GM12878 (cell line): ENCODE measurements around the gene ATP5F1D. TPM values are rescaled to one million over a fixed set of nuclear protein-coding genes. Genes with fewer than 3 reads are reported as not detected.
A peak's percentile ranks its signal among the peaks of the same experiment; 100 is the strongest.

Source experiments
- CHD1 ChIP-seq: IDR thresholded peaks from 2 replicates; pipeline ENCODE4 v1.6.1; 2012; ENCODE audit warnings: low read depth, low read length, improper control_type of control experiment
- EGR1 ChIP-seq, 2 experiments: IDR thresholded peaks; 1 replicate in 1 of 2; 2 replicates in 1 of 2; pipeline ENCODE4 v1.6.1; 2011 to 2012; ENCODE audit warnings: low read depth in 2 of 2, low read length in 2 of 2, borderline replicate concordance in 1 of 2, mild to moderate bottlenecking in 1 of 2, moderate library complexity in 1 of 2
- HCFC1 ChIP-seq: fragments of 150-350 bp; IDR thresholded peaks from 2 replicates; pipeline ENCODE4 v1.6.1; 2014; ENCODE audit warnings: low read length
- MYC ChIP-seq: IDR thresholded peaks from 2 replicates; pipeline ENCODE4 v1.6.1; 2011; ENCODE audit warnings: mild to moderate bottlenecking, low read length, moderate library complexity, inconsistent platforms; ENCODE audit not compliant: insufficient read depth, insufficient replicate concordance, insufficient read length, severe bottlenecking
- NR2C2 ChIP-seq: IDR thresholded peaks from 2 replicates; pipeline ENCODE4 v1.6.1; 2011; ENCODE audit warnings: borderline replicate concordance, low read depth; ENCODE audit not compliant: control insufficient read depth, insufficient read length
- POLR2A ChIP-seq: IDR thresholded peaks from 2 replicates; pipeline ENCODE4 v1.6.1; 2011; ENCODE audit warnings: low read depth, mild to moderate bottlenecking, low read length
- POLR2AphosphoS2 ChIP-seq: IDR thresholded peaks from 2 replicates; pipeline ENCODE4 v1.6.1; 2011; ENCODE audit warnings: low read depth, mild to moderate bottlenecking, low read length, improper control_type of control experiment, moderate library complexity
- SUPT20H ChIP-seq: IDR thresholded peaks from 2 replicates; pipeline ENCODE4 v1.6.1; 2011; ENCODE audit warnings: low read depth, mild to moderate bottlenecking, low read length, moderate library complexity, borderline replicate concordance; ENCODE audit not compliant: control insufficient read depth
- ZSCAN29 ChIP-seq: fragments of 450-650 bp; IDR thresholded peaks from 2 replicates; pipeline ENCODE4 v1.6.1; 2017; ENCODE audit warnings: mild to moderate bottlenecking, moderate library complexity
- polyA plus RNA-seq, 11 experiments: library from polyadenylated mRNA; depleted of rRNA in 4 of 11; unstranded in 6 of 11; stranded (reverse) in 5 of 11; fragments of >200 nt; fragmentation: Nextera tagmentation in 4 of 11; fragmentation: Illumina TruSeq in 1 of 11; extraction: Ambion mirVana in 4 of 11; extraction: Trizol in 1 of 11; gene quantifications; 1 replicate in 1 of 11; 2 replicates in 10 of 11; pipeline versions ENCODE4 v1.2.1 to v1.2.3, GENCODE V29; 2011 to 2016; ENCODE audit warnings: inconsistent platforms in 2 of 11, missing spikeins in 2 of 11, low read depth in 1 of 11
- total RNA-seq, 4 experiments: library from RNA; depleted of rRNA in 3 of 4; stranded (reverse); fragments of >200 nt in 3 of 4; fragmentation: Illumina TruSeq in 1 of 4; extraction: Trizol in 1 of 4; gene quantifications; 2 replicates each; pipeline versions ENCODE4 v1.2.1 to v1.2.3, GENCODE V29; 2013 to 2021
- TF ChIP-seq, protein P1 (sequence below): fragments of 450-650 bp; conservative IDR thresholded peaks from 2 replicates; pipeline ENCODE4 v1.6.1; 2017; ENCODE audit warnings: mild to moderate bottlenecking, moderate library complexity
- TF ChIP-seq, protein P2 (sequence below): fragments of 450-650 bp; IDR thresholded peaks from 2 replicates; pipeline ENCODE4 v1.6.1; 2017; ENCODE audit warnings: antibody characterized with exemption, mild to moderate bottlenecking, moderate library complexity
- TF ChIP-seq, protein P3 (sequence below): fragments of 450-650 bp; IDR thresholded peaks from 2 replicates; pipeline ENCODE4 v1.6.1; 2017; ENCODE audit warnings: mild to moderate bottlenecking, moderate library complexity
- TF ChIP-seq, protein P4 (sequence below): IDR thresholded peaks from 2 replicates; pipeline ENCODE4 v1.6.1; 2011; ENCODE audit warnings: borderline replicate concordance, low read depth, mild to moderate bottlenecking, moderate library complexity, mixed read lengths, low read length; ENCODE audit not compliant: insufficient read depth; ENCODE audit errors: extremely low read length

ATP5F1D gene
- total and polyA plus RNA-seq, 10 of the 15 experiments (the other 5 are each of a cell fraction or from before 2014, with no cell fraction given) = 7.2 to 357 (median 49.5) TPM

DNA sequence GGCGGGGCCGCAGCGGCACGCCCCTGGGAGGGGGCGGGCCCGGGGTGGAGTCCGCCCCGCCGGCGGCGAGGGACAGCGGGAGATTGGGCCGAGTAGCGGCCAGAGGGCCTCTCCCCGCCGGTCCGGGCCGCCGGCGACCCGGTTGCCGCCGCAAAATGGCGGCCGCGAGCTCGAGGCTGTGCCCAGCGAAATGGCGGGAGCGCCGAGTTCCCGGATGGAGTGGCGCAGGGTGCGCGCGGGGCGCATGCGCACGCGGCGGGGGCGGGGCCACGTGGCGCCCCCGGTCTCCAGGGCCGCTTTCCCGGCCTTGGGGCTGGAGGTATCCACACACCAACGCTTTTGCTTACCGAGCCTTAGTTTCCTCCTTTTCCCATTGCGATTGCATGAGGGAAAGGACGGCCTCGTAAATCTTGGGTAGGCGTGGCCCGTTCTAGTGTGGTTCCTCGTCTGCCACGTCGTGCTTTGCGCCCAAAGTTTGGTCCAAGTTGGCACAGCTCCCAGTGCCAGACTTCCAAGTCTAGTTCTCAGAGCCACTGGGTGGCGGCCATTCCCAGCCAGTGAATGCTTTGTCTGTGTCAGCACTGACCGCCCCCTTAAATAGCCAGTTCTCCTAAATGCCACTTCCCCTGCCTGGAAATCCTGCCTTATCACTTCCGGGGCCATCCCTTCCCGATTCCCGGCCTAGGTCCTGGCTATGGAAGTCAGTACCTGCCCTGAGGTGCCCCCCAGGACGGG is 28.1 kb downstream of the ATP5F1D start (continued):
- TF ChIP-seq, protein P1, sequence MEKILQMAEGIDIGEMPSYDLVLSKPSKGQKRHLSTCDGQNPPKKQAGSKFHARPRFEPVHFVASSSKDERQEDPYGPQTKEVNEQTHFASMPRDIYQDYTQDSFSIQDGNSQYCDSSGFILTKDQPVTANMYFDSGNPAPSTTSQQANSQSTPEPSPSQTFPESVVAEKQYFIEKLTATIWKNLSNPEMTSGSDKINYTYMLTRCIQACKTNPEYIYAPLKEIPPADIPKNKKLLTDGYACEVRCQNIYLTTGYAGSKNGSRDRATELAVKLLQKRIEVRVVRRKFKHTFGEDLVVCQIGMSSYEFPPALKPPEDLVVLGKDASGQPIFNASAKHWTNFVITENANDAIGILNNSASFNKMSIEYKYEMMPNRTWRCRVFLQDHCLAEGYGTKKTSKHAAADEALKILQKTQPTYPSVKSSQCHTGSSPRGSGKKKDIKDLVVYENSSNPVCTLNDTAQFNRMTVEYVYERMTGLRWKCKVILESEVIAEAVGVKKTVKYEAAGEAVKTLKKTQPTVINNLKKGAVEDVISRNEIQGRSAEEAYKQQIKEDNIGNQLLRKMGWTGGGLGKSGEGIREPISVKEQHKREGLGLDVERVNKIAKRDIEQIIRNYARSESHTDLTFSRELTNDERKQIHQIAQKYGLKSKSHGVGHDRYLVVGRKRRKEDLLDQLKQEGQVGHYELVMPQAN = peak; percentile 79
- TF ChIP-seq, protein P2, sequence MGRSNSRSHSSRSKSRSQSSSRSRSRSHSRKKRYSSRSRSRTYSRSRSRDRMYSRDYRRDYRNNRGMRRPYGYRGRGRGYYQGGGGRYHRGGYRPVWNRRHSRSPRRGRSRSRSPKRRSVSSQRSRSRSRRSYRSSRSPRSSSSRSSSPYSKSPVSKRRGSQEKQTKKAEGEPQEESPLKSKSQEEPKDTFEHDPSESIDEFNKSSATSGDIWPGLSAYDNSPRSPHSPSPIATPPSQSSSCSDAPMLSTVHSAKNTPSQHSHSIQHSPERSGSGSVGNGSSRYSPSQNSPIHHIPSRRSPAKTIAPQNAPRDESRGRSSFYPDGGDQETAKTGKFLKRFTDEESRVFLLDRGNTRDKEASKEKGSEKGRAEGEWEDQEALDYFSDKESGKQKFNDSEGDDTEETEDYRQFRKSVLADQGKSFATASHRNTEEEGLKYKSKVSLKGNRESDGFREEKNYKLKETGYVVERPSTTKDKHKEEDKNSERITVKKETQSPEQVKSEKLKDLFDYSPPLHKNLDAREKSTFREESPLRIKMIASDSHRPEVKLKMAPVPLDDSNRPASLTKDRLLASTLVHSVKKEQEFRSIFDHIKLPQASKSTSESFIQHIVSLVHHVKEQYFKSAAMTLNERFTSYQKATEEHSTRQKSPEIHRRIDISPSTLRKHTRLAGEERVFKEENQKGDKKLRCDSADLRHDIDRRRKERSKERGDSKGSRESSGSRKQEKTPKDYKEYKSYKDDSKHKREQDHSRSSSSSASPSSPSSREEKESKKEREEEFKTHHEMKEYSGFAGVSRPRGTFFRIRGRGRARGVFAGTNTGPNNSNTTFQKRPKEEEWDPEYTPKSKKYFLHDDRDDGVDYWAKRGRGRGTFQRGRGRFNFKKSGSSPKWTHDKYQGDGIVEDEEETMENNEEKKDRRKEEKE = peak; percentile 65; the same call in 1 of the 2 replicates
- TF ChIP-seq MYC = peak; percentile 41
- TF ChIP-seq CHD1 = peak; percentile 24
- peak in 1 of 2 experiments; percentile 76; a peak in 2 of 3 replicates for TF ChIP-seq EGR1 (IDR thresholded peaks at IDR 0.05; ENCODE audit: borderline replicate concordance in 1 of 2, low read depth in 2 of 2, low read length in 2 of 2)
- TF ChIP-seq POLR2AphosphoS2 = peak; percentile 73; the same call in 1 of the 2 replicates
- TF ChIP-seq, protein P3, sequence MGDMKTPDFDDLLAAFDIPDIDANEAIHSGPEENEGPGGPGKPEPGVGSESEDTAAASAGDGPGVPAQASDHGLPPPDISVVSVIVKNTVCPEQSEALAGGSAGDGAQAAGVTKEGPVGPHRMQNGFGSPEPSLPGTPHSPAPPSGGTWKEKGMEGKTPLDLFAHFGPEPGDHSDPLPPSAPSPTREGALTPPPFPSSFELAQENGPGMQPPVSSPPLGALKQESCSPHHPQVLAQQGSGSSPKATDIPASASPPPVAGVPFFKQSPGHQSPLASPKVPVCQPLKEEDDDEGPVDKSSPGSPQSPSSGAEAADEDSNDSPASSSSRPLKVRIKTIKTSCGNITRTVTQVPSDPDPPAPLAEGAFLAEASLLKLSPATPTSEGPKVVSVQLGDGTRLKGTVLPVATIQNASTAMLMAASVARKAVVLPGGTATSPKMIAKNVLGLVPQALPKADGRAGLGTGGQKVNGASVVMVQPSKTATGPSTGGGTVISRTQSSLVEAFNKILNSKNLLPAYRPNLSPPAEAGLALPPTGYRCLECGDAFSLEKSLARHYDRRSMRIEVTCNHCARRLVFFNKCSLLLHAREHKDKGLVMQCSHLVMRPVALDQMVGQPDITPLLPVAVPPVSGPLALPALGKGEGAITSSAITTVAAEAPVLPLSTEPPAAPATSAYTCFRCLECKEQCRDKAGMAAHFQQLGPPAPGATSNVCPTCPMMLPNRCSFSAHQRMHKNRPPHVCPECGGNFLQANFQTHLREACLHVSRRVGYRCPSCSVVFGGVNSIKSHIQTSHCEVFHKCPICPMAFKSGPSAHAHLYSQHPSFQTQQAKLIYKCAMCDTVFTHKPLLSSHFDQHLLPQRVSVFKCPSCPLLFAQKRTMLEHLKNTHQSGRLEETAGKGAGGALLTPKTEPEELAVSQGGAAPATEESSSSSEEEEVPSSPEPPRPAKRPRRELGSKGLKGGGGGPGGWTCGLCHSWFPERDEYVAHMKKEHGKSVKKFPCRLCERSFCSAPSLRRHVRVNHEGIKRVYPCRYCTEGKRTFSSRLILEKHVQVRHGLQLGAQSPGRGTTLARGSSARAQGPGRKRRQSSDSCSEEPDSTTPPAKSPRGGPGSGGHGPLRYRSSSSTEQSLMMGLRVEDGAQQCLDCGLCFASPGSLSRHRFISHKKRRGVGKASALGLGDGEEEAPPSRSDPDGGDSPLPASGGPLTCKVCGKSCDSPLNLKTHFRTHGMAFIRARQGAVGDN = peak; percentile 87; the same call in 1 of the 2 replicates
- peak; percentile 45; the same call in 1 of the 2 replicates for TF ChIP-seq HCFC1
- TF ChIP-seq, protein P4, sequence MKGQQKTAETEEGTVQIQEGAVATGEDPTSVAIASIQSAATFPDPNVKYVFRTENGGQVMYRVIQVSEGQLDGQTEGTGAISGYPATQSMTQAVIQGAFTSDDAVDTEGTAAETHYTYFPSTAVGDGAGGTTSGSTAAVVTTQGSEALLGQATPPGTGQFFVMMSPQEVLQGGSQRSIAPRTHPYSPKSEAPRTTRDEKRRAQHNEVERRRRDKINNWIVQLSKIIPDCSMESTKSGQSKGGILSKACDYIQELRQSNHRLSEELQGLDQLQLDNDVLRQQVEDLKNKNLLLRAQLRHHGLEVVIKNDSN = peak; percentile 85
- no peak for TF ChIP-seq NR2C2
- no peak for TF ChIP-seq SUPT20H
- TF ChIP-seq ZSCAN29 = peak; percentile 28; the same call in 1 of the 2 replicates
- peak; percentile 97 for TF ChIP-seq POLR2A
